MG63 (cell line): Measurements from ENCODE around the gene GTPBP1. TPM values are rescaled to one million over a fixed set of nuclear protein-coding genes. Genes with fewer than 3 reads are reported as not detected.
A peak's percentile ranks its signal among the peaks of the same experiment; 100 is the strongest.

Experiments used
- DNase-seq: peaks from one replicate; pipeline ENCODE4 v3.0.0-alpha.2; 2020
- H3K27me3 ChIP-seq: fragments of 250-450 bp; sonication (Bioruptor Pico); 2 replicates; pipeline ENCODE4 v1.5.1; 2020; ENCODE audit warnings: mild to moderate bottlenecking, moderate library complexity
- H3K36me3 ChIP-seq: fragments of 250-450 bp; sonication (Bioruptor Pico); 2 replicates; pipeline ENCODE4 v1.5.1; 2020; ENCODE audit warnings: mild to moderate bottlenecking, moderate library complexity
- H3K4me3 ChIP-seq: fragments of 250-450 bp; sonication (Bioruptor Pico); 2 replicates; pipeline ENCODE4 v1.5.1; 2020; ENCODE audit warnings: mild to moderate bottlenecking, moderate library complexity
- H3K9me3 ChIP-seq: fragments of 250-450 bp; sonication (Bioruptor Pico); 2 replicates; pipeline ENCODE4 v1.5.1; 2020; ENCODE audit warnings: mild to moderate bottlenecking, moderate library complexity
- total RNA-seq: library from RNA; depleted of rRNA; stranded (reverse); fragments of >200 nt; shearing (Covaris generic); gene quantifications from 2 replicates; pipeline ENCODE4 v1.2.3, GENCODE V29; 2014; ENCODE audit warnings: low replicate concordance; rRNA removed

The GTPBP1 gene
- 19.4 and 22.0 TPM in 2 replicates for total RNA-seq

DNA sequence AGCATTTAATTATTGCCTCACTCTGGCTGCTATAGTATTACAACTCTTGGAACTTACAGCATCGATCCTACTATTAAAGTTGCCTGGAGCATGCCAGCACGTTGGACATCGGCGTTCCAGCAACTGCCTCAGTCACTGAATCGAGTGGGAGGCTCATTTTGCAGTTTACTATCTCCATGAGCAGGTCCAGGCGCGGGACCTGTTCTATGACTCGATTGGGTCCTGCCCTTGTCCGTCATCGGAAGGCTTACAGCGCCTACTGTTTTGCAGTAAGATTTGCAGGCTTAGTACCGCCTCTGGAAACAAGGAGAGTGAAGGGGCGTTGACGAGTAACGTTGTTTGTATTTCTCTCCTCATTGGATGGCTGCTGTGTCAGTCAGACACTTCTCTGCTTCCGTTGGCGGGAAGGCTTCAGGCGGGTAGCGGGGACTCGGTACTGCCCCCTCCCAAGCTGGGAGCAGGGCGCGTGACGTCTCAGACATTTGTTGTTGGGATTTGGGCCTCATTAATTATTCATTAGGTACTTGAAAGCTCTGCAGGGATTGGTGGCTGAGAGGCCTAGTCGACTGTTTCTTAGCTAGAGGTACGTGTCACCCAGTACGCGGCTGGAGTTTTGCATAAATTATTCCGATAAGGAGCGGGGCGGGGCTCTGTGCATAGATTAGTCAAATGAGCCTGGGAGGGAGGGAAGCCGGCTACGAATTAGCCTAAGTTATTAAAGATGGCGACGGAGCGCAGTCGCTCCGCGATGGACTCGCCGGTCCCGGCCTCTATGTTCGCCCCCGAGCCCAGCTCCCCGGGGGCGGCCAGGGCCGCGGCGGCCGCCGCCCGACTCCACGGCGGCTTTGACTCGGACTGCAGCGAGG is at the start of gene GTPBP1:
Gene GTPBP1, plus strand, starts transcription at position 710 of the 866 bp plus-strand sequence. Its CDS starts 12 bp downstream, at position 722.
- DNase-seq = peak; percentile 99
- Histone ChIP-seq H3K9me3 (no peaks in the 10 kb centered on the region; the same call in 1 of the 2 replicates), H3K36me3 (peaks cover 16% of the 10 kb centered on the region), H3K27me3 (no peaks in the 10 kb centered on the region), H3K4me3 (peak within 1 kb of the TSS; percentile 96)

- peak; percentile 85 for DNase-seq
- H3K36me3 ChIP-seq = no peaks in the 10 kb centered on the region
- peak within 1 kb of the TSS; percentile 97 for H3K4me3 ChIP-seq
- H3K27me3 ChIP-seq = no peaks in the 10 kb centered on the region
- no peaks in the 10 kb centered on the region for H3K9me3 ChIP-seq
These were observed 49.3 kb upstream of the GTPBP1 start, which contains the start of the genes CBY1 and FAM227A for GRCh38 chr22:38656256-38657044. Gene CBY1 (plus strand): TSS chr22:38656638. CDS start chr22:38668055, 11,417 bp downstream. Gene FAM227A (minus strand): TSS chr22:38656392. CDS start chr22:38650168, 6,224 bp downstream.

DNA sequence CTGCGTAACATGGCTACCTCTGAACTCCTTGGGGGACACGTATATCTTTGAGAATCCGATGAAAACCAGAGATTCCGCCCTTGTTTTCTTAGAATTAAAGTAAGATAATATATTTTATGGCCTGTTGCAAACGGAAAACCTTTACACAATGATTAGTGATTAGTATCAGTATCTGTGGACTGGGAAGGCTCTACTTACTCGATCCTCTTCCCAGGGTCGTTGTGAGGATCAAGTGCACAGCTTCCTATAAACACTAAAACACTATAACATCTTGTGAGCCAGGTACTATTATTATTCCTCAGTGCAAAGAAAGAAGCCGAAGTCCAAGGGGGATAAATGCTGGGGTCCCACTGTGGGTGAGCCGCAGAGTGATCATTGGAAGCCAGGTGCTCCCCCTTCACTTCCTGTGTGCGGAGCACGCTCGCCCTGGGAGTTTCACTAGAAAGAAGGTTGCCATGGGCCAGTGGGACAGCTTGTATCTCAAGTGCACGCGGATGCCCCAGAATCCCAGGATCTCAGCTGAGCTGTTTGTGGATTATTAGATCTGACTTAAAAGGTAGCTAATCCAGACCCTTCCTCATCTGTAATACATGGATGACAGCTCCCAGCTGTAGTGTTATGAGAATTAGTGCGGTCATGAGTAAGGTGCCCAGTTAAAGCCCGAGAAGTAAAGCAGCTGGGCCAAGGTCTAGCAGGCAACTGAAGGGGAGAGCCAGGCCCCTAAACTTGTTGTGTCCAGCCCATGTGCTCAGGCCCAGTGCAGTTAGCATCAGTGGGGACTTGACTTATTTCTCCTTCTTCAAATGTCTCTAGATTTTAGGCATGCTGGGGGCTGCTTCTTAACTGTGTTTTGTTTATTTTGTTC is 48.5 kb upstream of the GTPBP1 start:
- Histone ChIP-seq H3K36me3 (no peaks in the 10 kb centered on the region), H3K27me3 (no peaks in the 10 kb centered on the region), H3K9me3 (no peaks in the 10 kb centered on the region), H3K4me3 (peak overlapping the region; percentile 97)
- DNase-seq = no peak

- H3K36me3 ChIP-seq = peaks cover 9% of the 10 kb centered on the region
- H3K4me3 ChIP-seq = no peak overlapping the region
- DNase-seq = peak; percentile 94
- no peaks in the 10 kb centered on the region for H3K9me3 ChIP-seq
- H3K27me3 ChIP-seq = no peaks in the 10 kb centered on the region
These were observed 30.9 kb upstream of the GTPBP1 start for GRCh38 chr22:38674888-38675287.

- H3K36me3 ChIP-seq = peaks cover 9% of the 10 kb centered on the region
- no peaks in the 10 kb centered on the region for H3K27me3 ChIP-seq
- DNase-seq = no peak
- no peak overlapping the region for H3K4me3 ChIP-seq
- H3K9me3 ChIP-seq = no peaks in the 10 kb centered on the region
These were observed 29.9 kb upstream of the GTPBP1 start for GRCh38 chr22:38675833-38676232.

- peak; percentile 89 for DNase-seq
- H3K27me3 ChIP-seq = no peaks in the 10 kb centered on the region
- H3K36me3 ChIP-seq = peaks cover 43% of the 10 kb centered on the region
- no peaks in the 10 kb centered on the region; the same call in 1 of the 2 replicates for H3K9me3 ChIP-seq
- peak within 1 kb of the TSS; percentile 81 for H3K4me3 ChIP-seq
These were observed 24.0 kb upstream of the GTPBP1 start, which contains the start of gene TOMM22 for GRCh38 chr22:38681582-38682335. Gene TOMM22 (plus strand): TSS chr22:38681957. CDS start chr22:38681979, 22 bp downstream.

- Histone ChIP-seq H3K36me3 (peaks cover 75% of the 10 kb centered on the region), H3K9me3 (no peaks in the 10 kb centered on the region; the same call in 1 of the 2 replicates), H3K27me3 (no peaks in the 10 kb centered on the region), H3K4me3 (no peak overlapping the region)
- no peak for DNase-seq
These were observed 20.8 kb upstream of the GTPBP1 start for GRCh38 chr22:38684895-38685294.

- Histone ChIP-seq H3K4me3 (no peak overlapping the region), H3K27me3 (no peaks in the 10 kb centered on the region), H3K9me3 (no peaks in the 10 kb centered on the region; the same call in 1 of the 2 replicates), H3K36me3 (peaks cover 80% of the 10 kb centered on the region)
- DNase-seq = no peak
These were observed 20.0 kb upstream of the GTPBP1 start for GRCh38 chr22:38685761-38686160.

GRCh38 chr22:38689651-38690050 is 16.1 kb upstream of the GTPBP1 start:
- Histone ChIP-seq H3K36me3 (peaks cover 87% of the 10 kb centered on the region), H3K27me3 (no peaks in the 10 kb centered on the region), H3K4me3 (no peak overlapping the region), H3K9me3 (no peaks in the 10 kb centered on the region)
- no peak for DNase-seq

DNA sequence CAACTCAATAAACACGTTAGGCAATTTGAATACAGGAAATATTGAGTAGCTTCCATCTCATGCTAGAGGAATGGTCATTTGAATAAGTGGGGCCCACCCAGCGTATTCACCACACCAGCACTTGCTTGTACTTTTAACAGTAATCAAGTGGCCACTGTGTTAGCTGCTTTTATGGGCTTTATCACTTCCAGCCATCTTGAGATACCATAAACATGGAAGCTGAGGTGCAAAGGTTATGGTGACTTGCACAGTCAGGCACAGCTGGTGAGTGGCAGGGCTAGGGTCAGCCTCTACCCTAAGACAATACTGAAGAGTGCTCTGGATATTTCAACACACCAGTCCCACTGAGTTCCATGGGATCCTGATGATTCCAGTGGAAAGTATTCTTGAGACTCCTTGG is 11.7 kb upstream of the GTPBP1 start:
- H3K27me3 ChIP-seq = no peaks in the 10 kb centered on the region
- no peaks in the 10 kb centered on the region for H3K9me3 ChIP-seq
- peaks cover 66% of the 10 kb centered on the region for H3K36me3 ChIP-seq
- no peak for DNase-seq
- no peak overlapping the region for H3K4me3 ChIP-seq

DNA sequence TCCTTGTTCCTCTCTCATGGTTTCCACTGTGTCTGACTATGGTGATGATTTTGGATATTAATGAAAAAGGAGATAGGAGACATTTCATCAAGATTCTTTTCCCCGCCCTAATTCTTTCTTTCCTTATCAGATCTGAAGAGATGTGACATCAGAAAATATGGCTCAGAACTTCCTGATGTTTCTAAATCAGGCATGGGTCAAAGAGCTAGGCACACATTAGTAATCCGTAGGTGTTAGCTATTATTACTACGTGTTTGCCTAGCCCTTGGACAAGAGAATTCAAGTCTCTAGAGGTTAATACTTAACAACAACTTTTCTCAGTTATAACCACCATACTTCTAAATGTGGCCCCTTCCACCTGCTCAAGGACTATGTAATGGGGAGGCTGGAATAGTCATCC is 10.8 kb upstream of the GTPBP1 start:
- H3K27me3 ChIP-seq = no peaks in the 10 kb centered on the region
- H3K4me3 ChIP-seq = no peak overlapping the region
- no peak for DNase-seq
- no peaks in the 10 kb centered on the region for H3K9me3 ChIP-seq
- peaks cover 62% of the 10 kb centered on the region for H3K36me3 ChIP-seq

GRCh38 chr22:38696606-38697424 is 8.9 kb upstream of the GTPBP1 start:
- no peaks in the 10 kb centered on the region for H3K9me3 ChIP-seq
- H3K4me3 ChIP-seq = 0 out of 2 replicates have a peak overlapping the region, but pooled peaks have one; percentile 6
- H3K36me3 ChIP-seq = peaks cover 50% of the 10 kb centered on the region
- DNase-seq = peak; percentile 70
- no peaks in the 10 kb centered on the region for H3K27me3 ChIP-seq

DNA sequence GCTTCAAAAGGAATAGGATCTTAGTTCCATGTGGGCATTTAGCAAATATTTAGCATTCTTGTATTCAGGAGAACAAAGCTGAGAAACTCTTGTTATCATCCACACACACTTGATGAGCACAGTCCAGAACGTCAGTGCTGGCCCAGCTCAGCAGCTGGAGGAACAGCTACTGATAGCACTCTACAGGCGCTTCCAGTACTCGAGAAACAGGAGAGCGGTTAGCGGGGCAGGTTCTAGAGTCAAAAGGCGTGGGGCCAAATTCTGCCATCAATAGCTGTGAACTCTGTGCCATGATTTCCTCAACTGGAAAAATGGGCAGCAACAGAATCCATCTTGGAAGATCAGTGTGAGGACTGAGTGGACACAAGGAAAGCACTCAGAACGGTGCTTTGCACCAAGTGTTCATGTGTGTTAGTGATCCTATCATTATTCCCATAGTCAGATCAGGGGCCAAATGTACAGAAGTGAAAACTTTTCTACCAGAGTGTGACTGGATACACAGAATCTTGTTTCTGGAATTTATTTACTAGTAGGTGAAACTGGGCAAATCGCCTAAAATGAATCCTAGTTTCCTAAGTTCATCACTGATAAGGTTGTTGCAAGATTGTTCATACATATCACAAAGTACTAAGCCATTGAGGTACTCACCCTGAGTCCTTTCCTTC is 8.2 kb upstream of the GTPBP1 start:
- no peaks in the 10 kb centered on the region for H3K27me3 ChIP-seq
- H3K4me3 ChIP-seq = no peak overlapping the region; the same call in 1 of the 2 replicates
- no peak for DNase-seq
- H3K9me3 ChIP-seq = no peaks in the 10 kb centered on the region
- H3K36me3 ChIP-seq = peaks cover 43% of the 10 kb centered on the region

GRCh38 chr22:38698407-38699094 is 7.2 kb upstream of the GTPBP1 start:
- no peaks in the 10 kb centered on the region for H3K9me3 ChIP-seq
- peaks cover 36% of the 10 kb centered on the region for H3K36me3 ChIP-seq
- DNase-seq = no peak

More at GRCh38 chr22:38698407-38699094, 7.2 kb upstream of the GTPBP1 start:
- Histone ChIP-seq H3K4me3 (peak overlapping the region; percentile 82), H3K27me3 (no peaks in the 10 kb centered on the region)
